ENCODE measurements around the gene ZNF490. TPM values are rescaled to one million over a fixed set of nuclear protein-coding genes. Genes with fewer than 3 reads are reported as not detected.

The ZNF490 gene
- polyA plus RNA-seq, 2 of the 4 experiments (the other 2 are of a cell fraction) = 0.57 to 2.4 TPM

GRCh38 chr19:12581100-12581499, 29.5 kb downstream of the ZNF490 start:
- DNase-seq (ENCODE audit: low read depth in 1 of 2, low spot score in 1 of 2) (no peak), FAIRE-seq (no peak), ATAC-seq (no peak)
- H3K4me2 ChIP-seq = no peak overlapping the region
- TF ChIP-seq ZSCAN20 (CRISPR knock-in tag; IDR thresholded peaks at IDR 0.05) (no peak), HEYL (CRISPR knock-in tag; IDR thresholded peaks at IDR 0.05) (no peak), HES2 (IDR thresholded peaks at IDR 0.05) (no peak), RNF2 (IDR thresholded peaks at IDR 0.05; ENCODE audit: borderline replicate concordance, low read depth) (no peak), HMGXB4 (CRISPR knock-in tag; IDR thresholded peaks at IDR 0.05; ENCODE audit: borderline replicate concordance) (no peak), JUN (IDR thresholded peaks at IDR 0.05) (no peak), MAFK (IDR thresholded peaks at IDR 0.05; ENCODE audit: partially characterized antibody) (no peak), CTCF (IDR thresholded peaks at IDR 0.05) (no peak), KDM5A (IDR thresholded peaks at IDR 0.05) (no peak), JUNB (IDR thresholded peaks at IDR 0.05) (no peak), RARB (CRISPR knock-in tag; IDR thresholded peaks at IDR 0.05) (no peak), BHLHE40 (IDR thresholded peaks at IDR 0.05; ENCODE audit: low read depth, low read length) (no peak)
- POLR2A ChIA-PET = no interaction called here
- CTCF ChIA-PET = interaction anchor here (0.5 to 1.0 kb wide), 2 partner anchors 20 to 184 kb away, joined by 3 read pairs; no protein-coding TSS in a partner anchor
- WGBS (ENCODE audit: missing lambda C conversion rate) = 89% methylated on average over 9 of the region's 9 CpGs
- no peak overlapping the region for H3K27ac ChIP-seq
- no peak overlapping the region for H3K4me3 ChIP-seq
- peaks cover 61% of the 10 kb centered on the region for H3K9me3 ChIP-seq
- no peaks in the 10 kb centered on the region for H3K4me1 ChIP-seq

GRCh38 chr19:12580180-12580694, 30.4 kb downstream of the ZNF490 start:
- Histone ChIP-seq H3K4me1 (no peaks in the 10 kb centered on the region), H3K4me3 (no peak overlapping the region), H3K9me3 (peaks cover 69% of the 10 kb centered on the region), H3K4me2 (no peak overlapping the region), H3K27ac (no peak overlapping the region)
- POLR2A ChIA-PET = no interaction called here
- FAIRE-seq (no peak), DNase-seq (ENCODE audit: low read depth in 1 of 2, low spot score in 1 of 2) (no peak), ATAC-seq (no peak)
- 68% methylated on average over 11 of the region's 11 CpGs for WGBS (ENCODE audit: missing lambda C conversion rate)
- TF ChIP-seq ZC3H11A (IDR thresholded peaks at IDR 0.05) (no peak), TP53 (CRISPR knock-in tag; IDR thresholded peaks at IDR 0.05) (no peak), EHMT2 (IDR thresholded peaks at IDR 0.05; ENCODE audit: low read depth) (no peak), KDM1A (IDR thresholded peaks at IDR 0.05; ENCODE audit: low read depth) (no peak), RARB (CRISPR knock-in tag; IDR thresholded peaks at IDR 0.05) (no peak), RCOR1 (IDR thresholded peaks at IDR 0.05; ENCODE audit: low read depth, low read length) (no peak), SREBF2 (IDR thresholded peaks at IDR 0.05) (no peak), ELK1 (IDR thresholded peaks at IDR 0.05; ENCODE audit: low read depth, low read length) (no peak), NFE2L2 (conservative IDR thresholded peaks at IDR 0.05; ENCODE audit: low read length) (no peak), CBX2 (IDR thresholded peaks at IDR 0.05; ENCODE audit: borderline replicate concordance, low read depth) (no peak), USF2 (IDR thresholded peaks at IDR 0.05) (no peak), RFX5 (IDR thresholded peaks at IDR 0.05) (no peak), HOXB5 (CRISPR knock-in tag; IDR thresholded peaks at IDR 0.05) (no peak), NR3C1 (IDR thresholded peaks at IDR 0.05) (no peak), CTCF (IDR thresholded peaks at IDR 0.05) (no peak)
- CTCF ChIA-PET = no interaction called here
